ENCODE results near the gene ELFN1.
"Not testable (repeated sequence)": the region's sequence is repeated elsewhere in the genome, so short reads cannot be mapped to it uniquely, and the experiment has no call there.

ELFN1 gene

DNA sequence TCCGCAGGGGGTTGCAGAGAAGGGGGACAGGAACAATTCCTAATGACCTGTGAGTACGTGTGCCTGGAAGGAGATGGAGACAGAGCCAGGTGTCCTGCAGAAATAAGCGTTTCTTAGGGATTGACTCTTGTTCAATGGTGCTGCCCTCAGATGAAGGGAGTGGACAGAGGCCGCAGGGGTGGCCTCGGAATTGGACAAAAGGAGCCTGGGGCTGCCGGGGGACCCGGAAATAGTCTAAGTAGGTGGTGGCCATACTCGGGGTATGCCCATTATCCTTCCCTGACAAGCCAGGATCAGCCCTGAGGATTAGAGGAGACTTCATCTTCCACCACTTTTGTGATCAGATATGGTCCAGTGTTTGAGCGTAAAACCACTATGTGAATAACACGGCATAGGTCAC is 39.2 kb downstream of the ELFN1 start:
- no peak for DNase-seq (ENCODE audit: low read depth in 2 of 2)

DNA sequence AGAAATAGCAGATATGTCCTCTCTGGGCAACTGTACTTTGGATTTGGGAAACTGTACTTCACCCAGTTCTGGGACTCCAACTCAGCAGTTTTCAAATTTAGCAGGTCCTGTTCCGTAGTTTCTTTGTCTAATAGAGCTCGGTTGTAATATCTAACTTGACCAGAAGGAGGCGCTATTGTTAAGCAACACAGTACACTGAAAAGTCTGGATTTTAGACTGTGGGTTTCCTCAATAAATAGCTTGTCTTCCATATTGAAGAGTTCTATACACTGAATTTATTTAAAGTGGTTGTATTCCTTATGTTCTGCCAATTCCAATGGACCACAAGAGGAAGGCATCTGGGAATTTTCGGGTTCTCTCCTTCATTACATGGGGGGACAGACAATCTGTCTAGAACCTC is 39.8 kb downstream of the ELFN1 start:
- no peak for DNase-seq (ENCODE audit: low read depth in 2 of 2)

DNA sequence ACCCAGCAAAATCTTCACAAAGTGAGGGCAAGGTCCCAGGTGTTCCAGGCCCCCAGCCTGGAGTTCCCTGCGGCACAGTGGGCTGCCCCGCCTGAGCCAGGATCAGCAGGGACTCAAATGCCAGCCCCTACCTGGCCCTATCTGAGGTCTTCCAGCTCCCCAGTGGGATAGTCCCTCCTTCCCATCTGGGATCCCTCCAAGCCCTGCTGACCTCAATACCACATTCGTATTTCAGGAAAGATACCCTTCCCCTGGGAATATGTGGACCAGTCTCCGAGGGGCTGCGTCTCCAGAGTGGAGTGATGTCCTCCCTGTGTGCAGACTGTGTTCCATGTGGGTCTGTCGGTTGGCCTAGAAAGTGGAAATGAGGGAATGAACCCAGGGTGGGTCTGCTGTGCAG is 40.9 kb downstream of the ELFN1 start:
- DNase-seq (ENCODE audit: low read depth in 2 of 2): no peak

DNA sequence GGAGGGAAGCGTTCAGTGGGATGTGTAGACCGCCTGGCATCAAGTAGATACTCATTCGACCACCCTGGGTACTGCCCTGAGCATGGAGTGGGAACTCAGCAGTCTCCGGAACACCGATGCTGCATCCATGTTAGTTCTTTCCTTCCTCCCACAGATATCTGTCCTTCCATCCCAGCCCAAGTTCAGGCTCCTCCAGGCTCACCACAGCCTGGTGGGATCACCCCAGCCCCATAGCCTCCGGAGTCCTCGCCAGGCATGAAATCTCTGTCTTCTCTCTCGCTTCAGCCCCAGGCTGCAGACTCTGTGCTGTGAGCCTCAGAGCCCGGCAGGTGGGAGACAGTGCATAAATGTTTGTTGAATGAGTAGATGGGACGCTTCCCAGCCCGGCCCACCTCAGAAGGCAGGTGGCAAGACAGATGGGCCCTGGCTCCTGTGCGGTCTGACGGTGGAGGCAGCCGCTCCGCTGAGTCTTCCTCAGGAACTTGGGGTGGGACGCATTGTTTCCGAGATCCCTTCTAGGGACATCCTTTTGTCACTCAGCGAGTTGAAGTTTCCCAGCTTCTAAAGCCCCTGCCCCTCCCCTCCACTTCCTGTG is 42.9 kb downstream of the ELFN1 start:
- no peak for DNase-seq (ENCODE audit: low read depth in 2 of 2)

DNA sequence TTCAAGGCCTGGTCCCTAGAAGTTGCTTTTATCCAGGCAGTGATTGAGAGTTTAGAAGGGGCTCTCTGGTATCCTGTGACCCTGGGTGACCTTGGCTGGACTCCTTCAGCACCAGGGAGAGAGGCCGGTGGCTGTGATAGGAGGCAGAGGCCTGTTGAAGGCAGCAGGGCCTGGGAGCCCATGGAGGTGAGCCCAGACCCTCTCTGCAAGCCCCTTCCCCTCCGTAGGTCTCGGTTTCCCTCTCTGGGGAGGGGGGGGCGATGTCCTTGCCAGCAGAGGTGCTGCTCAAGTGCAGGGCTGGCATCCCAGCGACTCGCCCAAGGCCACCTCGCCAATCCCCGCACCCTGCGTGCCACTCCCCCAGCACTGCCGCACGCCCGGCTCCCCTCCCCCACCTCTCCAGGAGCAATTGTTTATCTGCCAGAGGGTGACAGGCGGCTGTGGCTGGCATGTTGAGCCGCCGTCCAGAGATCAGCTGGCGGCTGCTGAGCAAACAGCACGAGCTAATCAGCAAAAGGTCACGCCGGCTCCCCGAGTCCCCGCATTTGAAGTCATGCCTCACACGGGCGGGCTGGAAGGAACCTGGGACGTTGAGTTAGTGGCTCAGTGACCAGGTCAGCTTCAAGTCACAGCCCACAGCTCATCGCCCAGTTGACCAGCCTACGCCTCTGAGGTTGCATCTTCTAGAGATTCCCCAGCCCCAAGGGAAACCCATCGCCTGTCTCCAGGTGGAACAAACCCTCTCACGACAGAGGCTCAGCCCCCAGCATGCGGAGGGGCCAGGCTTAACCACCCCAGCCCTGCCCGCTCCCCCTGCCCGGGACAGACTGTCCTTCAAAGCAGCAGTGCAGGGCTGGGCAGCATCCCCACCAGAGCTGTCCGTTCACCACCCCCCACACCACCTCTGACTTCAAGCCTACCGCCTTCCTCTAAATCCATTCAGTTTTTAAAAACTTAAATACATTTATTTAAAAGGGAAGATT is 43.7 kb downstream of the ELFN1 start:
- DNase-seq (ENCODE audit: low read depth in 2 of 2): no peak

DNA sequence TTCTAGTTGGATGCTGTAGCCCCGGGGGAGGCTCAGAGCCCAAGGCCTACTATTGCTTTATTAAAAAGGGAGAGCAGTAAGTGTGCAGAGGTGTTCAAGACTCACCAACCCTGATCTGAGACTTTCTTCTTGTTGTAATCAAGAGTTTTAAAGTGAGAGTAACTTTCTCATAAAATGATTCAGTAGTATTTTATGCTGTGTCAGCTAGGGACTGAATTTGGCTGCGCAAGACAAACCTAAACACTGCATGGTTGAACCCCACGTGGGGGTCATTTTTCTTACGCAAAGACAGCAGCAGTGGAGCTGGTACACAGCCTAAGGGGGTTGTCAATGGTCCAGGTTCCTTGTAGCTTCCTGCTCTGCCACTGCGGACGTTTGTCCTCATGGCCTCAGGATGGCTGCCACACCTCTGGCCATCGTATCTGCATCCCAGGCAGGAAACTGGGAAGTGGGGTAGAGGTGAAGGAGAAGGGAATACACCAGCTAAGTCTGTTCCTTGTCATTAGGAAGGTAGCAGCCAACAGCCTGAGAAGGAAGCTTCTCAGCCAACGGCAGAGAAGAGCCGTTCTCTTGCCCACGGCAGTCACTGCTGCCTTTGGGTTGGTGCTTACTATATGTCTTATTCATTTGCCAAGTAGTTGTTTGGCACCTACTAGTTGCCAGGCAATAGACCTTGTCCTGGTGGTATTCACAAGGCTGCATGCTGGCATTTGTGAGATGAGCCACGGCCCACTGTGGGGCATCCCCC is 44.7 kb downstream of the ELFN1 start:
- DNase-seq (ENCODE audit: low read depth in 2 of 2): no peak

DNA sequence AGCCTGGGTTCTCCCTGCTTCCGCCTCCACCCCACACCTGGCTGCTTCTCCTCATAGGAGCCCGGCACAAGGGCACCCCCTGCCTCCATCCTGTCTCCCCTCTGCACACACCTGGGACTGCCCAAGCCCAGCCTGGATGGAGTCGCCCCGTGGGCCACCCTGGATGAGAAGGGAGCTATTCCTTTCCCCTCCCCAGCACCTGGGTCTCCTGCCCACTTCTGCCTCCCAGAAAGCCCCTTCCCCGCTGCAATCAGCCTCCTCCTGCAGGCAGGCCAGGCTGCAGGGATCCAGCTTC is 45.2 kb downstream of the ELFN1 start:
- DNase-seq (ENCODE audit: low read depth in 2 of 2): no peak

DNA sequence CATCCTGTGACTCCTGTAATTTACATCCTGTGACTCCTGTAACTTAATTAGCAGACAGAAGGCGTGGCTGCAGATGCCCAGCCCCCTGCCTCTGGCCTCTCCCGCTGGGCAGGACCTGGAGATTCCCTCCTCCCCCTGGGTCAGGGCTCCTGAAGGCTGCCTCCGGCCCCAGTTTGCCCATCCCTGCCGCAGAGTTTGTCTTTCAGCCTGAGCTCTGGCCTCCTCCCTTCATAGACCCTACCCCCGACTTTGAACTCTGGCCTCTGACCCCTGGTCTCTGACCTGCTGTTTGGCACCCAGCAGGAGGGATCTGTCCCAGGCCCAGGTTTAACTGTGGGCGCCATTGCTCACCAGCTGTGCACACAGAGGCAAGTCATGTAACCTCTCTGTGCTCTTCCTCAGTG is 45.6 kb downstream of the ELFN1 start:
- DNase-seq (ENCODE audit: low read depth in 2 of 2): no peak

DNA sequence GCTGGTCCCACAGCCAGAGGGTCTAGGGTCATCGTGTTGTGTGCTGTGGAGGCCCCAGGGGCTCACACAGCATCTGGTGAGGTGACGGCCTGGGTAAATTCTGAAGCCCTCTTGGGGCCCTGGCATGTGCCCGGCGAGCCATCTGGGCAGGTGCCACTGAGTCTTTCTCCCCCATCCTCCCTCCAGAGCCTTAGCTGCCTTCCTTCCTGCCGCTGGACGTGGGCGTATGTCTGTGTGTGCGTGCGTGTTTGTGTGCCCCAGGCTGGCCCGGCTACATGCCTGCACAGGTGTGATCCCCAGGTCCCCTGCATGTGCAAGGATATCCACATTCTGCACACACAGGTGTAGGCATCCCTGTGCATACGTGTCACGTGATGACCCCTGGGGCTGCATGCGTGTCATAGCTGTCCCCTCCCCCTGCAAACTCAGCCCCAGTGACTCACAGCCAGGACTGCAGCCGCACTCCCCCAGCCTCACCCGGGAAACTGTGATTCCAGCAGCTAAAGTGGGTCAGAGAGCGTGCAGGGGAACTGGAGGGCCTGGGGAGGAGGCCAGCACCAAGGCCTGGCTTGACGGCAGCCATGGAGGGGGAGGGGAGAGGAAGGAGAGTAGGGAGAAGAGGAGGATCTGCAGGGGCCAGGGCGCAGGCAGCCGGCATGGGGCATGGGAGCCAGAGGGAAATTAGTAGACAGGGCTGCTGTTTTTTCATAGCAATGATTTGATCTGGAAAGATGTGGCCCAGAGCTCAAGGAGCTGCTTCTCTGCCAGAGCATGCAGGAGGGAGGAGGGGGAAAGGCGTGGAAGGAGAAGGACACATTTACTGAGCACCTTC is 46.4 kb downstream of the ELFN1 start:
- no peak for DNase-seq (ENCODE audit: low read depth in 2 of 2)

DNA sequence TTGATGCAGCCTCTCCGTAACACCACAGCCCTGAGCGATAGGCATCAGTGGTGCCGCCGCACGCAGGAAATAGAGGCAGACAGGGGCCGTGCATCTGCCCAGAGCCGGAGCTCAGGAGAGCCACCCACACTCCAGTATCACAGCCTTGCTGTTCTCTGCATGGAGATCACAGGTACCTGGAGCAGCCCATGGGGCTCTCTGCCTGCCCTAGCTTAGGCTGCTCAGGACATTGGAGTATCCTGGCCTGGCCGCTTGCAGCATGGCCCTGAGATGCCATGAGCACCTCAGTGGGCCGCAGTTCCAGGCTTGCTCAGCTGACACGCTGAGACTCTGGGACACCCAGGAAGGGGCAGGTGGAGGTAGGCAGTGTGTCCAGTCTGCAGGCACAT is 47.0 kb downstream of the ELFN1 start:
- DNase-seq (ENCODE audit: low read depth in 2 of 2): no peak

DNA sequence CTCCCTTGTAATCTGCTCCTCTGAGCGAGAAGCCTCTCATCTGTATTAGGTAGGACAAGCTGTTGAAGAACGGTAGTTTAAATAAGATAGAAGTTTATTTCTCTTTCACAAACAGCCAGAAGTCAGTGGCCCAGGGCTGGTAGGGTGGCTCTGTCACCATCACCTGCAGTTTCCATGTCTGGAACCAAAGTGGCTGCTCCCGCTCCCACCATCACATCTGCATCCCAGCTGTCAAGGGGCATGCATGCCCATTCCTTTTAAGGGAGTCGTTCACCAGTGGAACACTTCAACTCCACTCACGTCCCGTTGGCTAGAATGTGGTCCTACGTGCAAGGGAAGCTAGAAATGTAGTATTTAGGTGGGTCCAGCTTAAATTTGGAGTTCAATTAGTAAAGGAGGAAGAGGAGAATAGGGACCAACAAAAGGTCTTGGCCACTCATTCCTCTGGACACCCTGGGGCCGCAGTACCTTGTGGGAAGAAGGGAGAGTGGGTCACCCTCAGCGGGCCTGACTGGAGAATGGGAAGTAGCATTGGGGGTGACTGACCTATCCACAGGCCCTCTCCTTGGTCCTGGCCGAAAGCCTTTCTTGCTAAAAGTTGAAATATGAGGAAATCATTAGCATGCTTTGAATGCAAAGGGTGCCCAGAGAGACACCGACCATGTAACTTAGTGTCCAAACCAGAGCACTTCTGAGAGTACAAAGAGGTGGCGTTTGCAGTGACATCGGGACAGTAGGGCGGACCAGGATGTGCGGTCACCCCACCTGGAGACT is 48.0 kb downstream of the ELFN1 start:
- DNase-seq (ENCODE audit: low read depth in 2 of 2): no peak

DNA sequence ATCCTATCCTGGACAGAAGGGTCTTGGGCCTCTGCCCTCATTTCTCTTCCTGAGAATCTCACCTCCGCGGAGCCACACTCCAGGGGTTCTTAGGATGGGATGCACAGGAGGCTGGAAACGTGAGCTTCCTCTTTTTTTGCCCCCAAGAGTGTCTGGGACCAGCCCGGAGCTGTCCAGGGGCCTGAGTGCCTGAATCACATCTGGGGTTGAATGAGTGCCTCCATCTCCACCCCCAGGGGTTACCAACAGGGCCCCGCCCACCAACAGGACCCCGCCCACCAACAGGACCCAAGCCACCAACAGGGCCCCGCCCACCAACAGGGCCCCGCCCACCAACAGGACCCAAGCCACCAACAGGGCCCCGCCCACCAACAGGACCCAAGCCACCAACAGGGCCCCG is 48.8 kb downstream of the ELFN1 start:
- not testable (repeated sequence) for DNase-seq (ENCODE audit: low read depth in 2 of 2)

DNA sequence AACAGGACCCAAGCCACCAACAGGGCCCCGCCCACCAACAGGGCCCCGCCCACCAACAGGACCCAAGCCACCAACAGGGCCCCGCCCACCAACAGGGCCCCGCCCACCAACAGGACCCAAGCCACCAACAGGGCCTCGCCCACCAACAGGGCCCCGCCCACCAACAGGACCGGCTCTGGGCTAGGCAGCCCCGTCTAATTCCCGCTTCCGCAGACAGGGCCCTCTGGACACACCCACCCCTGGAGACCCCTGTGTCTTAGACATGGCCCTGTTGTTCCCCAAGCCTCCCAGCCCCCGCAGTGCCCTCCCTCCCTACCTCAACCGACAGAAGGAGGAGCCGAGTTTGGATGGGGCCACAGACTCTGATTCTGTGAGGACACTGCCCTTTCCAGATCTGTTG is 49.2 kb downstream of the ELFN1 start:
- not testable (repeated sequence) for DNase-seq (ENCODE audit: low read depth in 2 of 2)

DNA sequence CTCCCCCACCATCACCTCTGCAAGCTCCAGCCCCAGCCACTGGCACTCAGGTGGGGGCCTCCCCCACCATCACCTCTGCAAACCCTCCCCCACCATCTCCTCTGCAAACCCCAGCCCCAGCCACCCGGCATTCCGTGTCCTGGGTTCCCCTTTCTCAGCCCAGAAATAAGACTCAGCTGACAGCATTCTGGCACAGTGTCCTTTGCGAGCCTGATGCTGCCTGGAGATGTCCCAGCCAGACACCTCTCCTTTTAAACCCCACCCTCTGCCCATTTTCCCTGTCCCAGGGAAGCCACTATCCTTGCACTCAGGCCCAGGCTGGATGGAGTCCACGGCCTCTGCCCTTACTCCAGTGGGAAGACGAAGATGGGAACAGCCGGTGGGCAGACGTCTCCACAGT is 49.8 kb downstream of the ELFN1 start:
- no peak for DNase-seq (ENCODE audit: low read depth in 2 of 2)

DNA sequence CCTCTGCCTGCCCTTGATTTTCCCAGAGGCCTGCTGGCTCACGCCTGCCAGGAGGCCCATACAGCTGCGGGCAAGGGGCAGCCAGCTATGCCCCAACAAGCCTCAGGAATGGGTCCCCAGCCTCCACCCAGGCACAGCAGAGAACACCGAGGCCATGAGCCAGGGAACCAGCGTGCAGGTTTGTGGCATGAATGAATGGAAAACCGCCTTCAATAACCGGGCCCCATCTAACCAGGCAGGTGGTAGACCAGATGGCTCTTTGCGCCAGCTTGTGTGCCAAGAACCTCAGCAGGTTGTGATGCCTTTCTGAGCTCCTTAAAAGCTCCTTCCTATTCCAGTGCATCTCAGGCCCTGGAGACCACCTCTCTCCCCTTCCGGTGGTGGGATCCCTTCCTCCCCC is 50.2 kb downstream of the ELFN1 start:
- DNase-seq (ENCODE audit: low read depth in 2 of 2): no peak

DNA sequence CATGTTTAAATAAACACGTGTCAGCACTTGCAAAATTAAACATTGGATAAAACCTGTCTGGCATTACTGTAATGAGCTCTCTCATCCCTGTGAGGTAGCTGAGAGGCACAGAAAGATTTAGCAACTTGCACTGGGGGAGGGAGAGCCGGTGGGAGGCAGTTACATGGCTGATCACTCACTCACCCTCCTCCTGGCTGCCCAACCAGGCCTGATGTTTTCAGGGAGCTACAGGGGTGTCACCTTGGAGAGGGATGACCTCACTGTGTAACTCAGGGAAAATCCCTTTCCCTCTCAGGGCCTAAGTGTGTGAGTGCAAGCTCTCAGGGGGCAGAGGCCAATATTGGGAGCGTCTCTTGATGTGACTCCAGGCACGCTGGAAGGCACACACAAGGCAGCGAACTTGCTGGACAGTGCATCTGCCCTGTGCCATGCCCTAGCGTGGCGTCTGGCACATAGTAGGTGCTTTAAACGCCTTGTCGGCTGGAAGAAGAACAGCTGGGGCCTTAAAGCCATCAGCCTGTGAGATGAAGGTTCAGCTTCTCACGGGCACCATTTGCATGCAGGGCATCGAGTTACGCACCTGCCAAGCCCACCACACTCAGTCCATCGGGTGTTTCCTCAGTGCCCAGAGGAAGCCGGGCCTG is 51.1 kb downstream of the ELFN1 start:
- no peak for DNase-seq (ENCODE audit: low read depth in 2 of 2)

DNA sequence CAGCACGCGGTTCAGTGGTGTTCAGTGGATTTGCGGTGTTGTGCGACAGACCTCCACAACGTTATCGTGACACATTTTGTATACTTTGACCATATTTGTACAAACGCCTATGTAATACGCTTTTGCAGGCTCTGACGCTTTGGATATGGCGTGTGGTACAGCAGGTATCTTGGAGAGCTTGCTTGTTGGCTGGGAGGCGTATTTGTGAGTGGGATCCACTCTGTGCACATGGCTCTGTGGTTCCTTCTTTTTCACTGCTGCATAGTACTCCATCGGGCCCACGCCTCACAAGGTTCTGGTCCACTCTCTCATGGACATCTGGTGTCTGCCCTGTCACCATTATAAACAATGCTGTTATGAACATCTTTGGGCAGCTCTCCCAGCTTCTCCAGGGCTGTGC is 53.2 kb downstream of the ELFN1 start:
- no peak for DNase-seq (ENCODE audit: low read depth in 2 of 2)

DNA sequence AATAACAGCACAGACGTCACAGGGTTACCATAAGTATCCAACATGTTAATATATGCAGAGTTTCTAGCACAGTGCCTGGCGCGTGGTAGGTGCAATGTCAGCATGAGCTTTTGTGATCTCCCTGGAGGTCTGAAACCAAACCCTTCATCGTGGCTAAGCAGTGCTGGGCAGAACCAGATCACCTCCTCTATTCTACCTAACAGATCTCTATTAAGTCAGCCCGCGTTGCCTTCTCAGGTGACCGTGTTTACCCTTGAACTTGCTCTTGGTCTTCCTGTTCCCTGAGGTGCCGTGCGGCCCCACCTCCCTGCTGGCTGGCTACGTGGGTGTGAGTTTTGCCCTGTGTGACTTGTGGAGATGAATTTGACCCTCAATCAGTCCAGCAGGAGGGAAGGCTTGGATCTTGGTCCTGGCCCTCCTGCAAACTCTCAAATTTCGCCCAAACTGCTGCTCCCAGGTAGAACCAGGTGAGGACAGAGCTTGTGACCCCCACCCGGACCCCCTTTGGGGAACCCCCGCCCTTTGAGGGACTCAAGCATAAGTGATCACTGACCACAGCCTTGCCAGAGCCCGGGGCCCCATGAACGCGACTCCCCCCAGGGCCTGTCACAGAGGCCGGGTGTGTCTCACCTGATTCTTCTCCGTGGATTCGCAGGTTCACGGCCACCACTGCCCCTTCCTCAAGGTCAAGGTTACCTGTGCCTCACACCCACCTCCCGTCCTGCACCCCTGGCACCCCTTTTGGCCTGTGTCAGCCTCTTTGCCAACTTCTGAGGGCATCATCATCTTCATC is 54.2 kb downstream of the ELFN1 start:
- DNase-seq (ENCODE audit: low read depth in 2 of 2): no peak

DNA sequence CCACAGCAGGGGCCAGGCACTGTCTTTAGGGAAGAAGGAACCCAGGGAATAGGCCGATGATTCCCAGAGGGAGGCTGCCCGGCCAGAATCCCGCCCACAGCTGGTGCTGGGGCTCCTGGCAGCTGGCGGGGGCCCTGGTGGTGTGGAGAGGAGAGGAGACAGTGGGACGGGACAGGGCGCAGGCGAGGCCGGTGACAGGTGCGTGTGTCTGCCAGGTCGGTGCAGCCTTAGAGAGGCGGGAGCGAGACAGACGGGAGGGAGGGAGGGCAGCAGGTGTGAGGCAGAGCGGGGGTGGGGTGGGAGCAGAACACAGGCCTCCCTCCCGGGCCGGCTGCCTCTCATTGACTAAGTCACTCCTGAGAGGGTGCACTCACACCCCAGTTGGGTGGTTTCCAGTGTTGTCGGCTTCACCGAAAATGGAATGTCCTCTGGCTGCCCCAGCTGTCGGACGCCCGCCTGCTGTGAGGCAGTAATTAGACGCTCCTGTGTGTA is 55.2 kb downstream of the ELFN1 start:
- DNase-seq (ENCODE audit: low read depth in 2 of 2): no peak

All from activated CD4-positive, alpha-beta T cell treated with anti-CD3 and anti-CD28 coated beads for 24 hours (primary cell).